IPS-18c (cell line): ENCODE measurements around the gene NUMB.

Source experiments
- H3K4me3 ChIP-seq: 2 replicates; pipeline ENCODE4 v1.7.0; 2013; ENCODE audit warnings: low read depth, mild to moderate bottlenecking, low read length, moderate library complexity; ENCODE audit not compliant: insufficient read depth
- H3K9me3 ChIP-seq: one replicate; pipeline ENCODE4 v1.6.1; 2013; ENCODE audit warnings: mild to moderate bottlenecking, low read length, moderate library complexity; ENCODE audit not compliant: control insufficient read depth, insufficient read depth

The NUMB gene

DNA sequence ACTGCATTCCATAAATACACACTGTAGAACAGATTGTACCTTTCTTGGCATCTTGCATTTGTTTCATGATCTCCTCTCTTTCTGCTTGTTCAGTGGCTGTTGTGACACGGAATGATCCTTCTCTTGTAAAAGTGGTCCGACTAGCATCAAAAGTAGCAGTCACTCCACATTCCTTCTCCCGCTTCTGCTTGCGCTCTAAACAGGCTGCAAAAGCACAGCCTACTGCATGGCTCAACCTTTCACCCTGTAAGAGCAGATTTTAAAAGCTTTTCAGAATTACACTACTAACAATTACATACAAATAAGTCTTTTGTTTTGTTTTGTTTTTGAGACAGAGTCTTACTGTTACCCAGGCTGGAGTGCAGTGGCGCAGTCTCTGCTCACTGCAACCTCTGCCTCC, 171.3 kb downstream of the NUMB start:
- H3K4me3 ChIP-seq, result no peak overlapping the region

DNA sequence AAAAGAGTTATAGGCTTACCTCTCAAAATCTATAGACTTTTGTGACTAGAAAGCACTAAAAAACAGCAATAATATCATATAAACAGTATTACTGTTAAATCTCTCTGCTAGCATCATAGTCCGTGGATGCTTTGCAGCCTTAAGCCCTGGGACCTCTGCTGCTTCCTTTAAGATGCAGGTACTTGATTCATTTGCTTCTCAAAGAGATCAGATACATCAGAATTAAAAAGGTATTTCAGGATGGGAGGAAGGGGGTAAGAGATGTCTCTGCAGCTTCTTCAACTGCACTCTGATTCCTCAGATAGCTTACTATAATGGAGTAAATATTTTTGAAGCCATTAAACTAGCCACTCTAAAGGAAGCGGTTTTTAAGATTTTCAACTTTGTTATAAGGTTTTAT, 171.7 kb downstream of the NUMB start:
- Histone ChIP-seq H3K9me3 (no peaks in the 10 kb centered on the region), H3K4me3 (no peak overlapping the region)

More for the DNA sequence above, 171.3 kb downstream of the NUMB start:
- no peaks in the 10 kb centered on the region for H3K9me3 ChIP-seq

- no peaks in the 10 kb centered on the region for H3K9me3 ChIP-seq
- H3K4me3 ChIP-seq, result no peak overlapping the region
These were observed 172.4 kb downstream of the NUMB start for GRCh38 chr14:73285979-73286378.

- H3K4me3 ChIP-seq, result no peak overlapping the region
- no peaks in the 10 kb centered on the region for H3K9me3 ChIP-seq
These were observed 174.6 kb downstream of the NUMB start for GRCh38 chr14:73283608-73284379.

DNA sequence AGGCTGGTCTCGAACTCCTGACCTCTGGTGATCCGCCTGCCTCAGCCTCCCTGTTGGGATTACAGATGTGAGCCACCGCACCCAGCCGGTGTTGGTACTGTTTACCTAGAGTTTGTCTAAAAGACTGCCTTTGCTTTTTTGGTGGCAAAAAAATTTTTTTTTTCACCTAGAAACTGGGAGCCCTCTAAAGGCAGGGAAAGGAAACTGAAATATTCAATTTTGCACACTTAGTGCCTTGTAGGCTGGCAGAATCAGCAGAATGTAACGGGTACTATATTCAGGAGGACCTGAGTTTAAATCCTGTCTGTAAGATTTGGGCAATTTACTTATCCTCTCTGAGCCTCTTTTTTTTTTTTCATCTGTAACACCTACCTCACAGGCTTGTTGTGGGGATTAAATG, 177.4 kb downstream of the NUMB start:
- Histone ChIP-seq H3K4me3 (no peak overlapping the region), H3K9me3 (no peaks in the 10 kb centered on the region)

DNA sequence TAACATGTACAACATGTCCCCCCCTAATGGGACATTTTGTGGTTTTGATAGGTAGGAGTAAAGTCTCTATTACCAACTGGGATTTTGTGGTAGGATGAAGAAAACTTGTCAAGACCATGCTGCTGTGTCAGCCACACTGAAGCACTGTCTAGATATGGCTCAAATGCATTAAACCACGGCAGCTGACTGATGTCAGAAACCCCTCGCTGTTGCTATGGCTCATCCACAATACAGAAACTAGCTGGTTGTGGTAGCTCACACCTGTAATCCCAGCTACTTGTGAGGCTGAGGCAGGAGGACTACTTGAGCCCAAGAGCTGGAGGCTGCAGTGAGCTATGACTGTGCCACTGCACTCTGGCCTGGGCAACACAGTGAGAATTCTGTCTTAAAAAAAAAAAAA, 181.0 kb downstream of the NUMB start:
- Histone ChIP-seq H3K9me3 (no peaks in the 10 kb centered on the region), H3K4me3 (no peak overlapping the region)

GRCh38 chr14:73276836-73277235, 181.5 kb downstream of the NUMB start:
- Histone ChIP-seq H3K4me3 (no peak overlapping the region), H3K9me3 (no peaks in the 10 kb centered on the region)

DNA sequence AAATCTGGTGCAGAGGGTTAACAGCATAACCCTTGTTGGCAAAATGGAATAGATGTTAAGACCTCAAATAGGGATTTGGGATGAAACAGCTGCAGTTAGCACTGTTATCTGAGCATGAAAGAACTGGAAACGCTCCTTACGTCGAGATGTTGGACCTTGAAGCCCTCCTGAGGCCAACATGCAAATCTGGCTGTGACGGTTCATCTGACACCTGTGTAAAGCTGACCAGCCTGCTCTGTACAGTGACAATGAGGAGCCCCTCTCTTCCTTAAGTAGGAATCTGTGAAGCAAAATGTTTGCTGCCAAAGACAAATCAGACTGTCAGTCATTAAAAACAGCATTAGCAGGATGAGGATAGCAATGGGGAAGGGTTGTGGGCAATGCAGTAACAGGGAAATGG, 184.5 kb downstream of the NUMB start:
- Histone ChIP-seq H3K9me3 (no peaks in the 10 kb centered on the region), H3K4me3 (no peak overlapping the region)

DNA sequence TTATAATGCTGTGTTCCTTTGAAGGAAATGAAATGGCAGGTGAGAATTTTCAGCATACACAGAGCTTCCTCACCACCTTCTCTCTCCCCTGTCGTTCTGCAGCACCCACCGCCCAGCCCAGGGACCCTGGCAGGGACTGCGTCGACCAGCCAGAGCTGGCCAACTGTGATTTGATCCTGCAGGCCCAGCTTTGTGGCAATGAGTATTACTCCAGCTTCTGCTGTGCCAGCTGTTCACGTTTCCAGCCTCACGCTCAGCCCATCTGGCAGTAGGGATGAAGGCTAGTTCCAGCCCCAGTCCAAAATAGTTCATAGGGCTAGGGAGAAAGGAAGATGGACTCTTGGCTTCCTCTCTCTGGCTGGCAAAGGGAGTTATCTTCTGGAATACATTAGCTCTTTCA, 186.0 kb downstream of the NUMB start:
- no peak overlapping the region for H3K4me3 ChIP-seq
- no peaks in the 10 kb centered on the region for H3K9me3 ChIP-seq

- H3K4me3 ChIP-seq, result peak overlapping the region; percentile 42
- H3K9me3 ChIP-seq, result no peaks in the 10 kb centered on the region
These were observed 188.4 kb downstream of the NUMB start for GRCh38 chr14:73269729-73270531.

DNA sequence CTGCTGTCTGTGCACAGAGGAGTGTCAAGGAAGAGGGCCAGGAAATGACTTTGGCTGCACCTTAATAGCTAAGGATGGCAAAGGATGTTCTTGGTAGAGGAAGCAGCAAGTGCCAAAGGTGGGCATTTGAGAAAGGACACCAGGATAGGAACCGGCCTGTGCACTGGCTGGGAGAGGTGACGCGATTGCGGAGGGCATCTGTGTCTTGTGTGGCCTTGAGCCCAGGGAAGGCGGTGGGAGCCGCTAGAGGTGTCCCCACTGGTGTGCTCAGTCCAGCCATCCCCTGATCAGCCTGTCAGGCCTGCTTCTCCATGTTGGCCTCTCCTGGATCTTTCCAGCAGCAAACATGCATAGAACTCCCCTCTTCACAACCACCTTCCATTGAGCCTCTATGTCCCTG, 190.9 kb downstream of the NUMB start:
- Histone ChIP-seq H3K9me3 (no peaks in the 10 kb centered on the region), H3K4me3 (no peak overlapping the region)

DNA sequence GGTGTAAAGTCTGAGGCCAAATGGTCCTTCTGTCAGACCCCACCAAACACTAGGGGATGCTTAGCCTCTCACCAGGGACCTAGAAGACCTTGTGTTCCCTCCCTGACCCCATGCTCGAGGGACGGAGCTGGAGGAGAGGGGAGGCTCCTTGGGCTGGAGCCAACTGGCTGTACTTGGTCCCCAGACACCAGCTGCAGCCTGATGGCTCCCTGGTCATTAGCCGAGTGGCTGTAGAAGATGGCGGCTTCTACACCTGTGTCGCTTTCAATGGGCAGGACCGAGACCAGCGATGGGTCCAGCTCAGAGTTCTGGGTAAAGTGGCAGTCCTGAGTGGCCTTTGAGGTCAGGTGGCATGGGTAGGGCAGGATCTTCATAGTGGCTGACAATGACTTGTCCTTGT, 192.0 kb downstream of the NUMB start:
- H3K9me3 ChIP-seq, result no peaks in the 10 kb centered on the region
- no peak overlapping the region for H3K4me3 ChIP-seq

GRCh38 chr14:73265721-73266046, 192.7 kb downstream of the NUMB start:
- no peak overlapping the region for H3K4me3 ChIP-seq
- no peaks in the 10 kb centered on the region for H3K9me3 ChIP-seq

DNA sequence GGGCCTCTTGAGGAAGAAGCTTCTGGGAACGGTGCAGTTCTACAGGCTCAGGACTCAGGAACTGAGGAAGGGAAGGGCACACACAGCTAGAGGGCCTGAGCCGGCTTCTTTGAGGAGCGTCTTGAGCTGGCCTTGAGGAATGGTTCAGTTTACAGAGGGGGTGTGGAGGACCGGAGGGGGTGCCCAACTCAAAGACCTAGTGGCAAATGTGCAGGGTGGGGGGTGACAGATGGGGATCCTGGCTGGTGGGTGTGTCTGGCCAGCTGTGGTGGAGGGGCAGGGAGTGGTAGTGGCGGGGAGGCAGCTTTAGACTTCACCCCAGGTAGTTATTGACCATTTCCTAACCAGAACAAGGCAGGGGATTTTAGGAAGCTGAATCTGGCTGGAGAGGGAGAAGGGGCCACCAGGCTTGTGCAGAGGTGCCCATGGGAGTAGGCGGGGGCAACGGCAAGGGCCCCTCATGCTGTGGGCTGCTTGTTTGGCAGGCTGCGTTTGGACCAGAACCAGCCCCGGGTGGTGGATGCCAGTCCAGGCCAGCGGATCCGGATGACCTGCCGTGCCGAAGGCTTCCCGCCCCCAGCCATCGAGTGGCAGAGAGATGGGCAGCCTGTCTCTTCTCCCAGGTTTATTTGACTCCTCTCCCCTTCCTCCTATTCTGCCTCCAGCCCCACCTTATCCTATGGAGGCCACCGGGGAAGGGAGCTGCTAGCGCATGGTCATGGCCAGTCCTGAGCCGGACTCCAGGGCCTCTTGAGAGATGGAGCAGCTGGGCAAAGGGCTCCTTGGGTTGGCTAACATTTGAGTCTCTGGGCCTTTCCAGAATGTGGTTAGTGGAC, 193.2 kb downstream of the NUMB start:
- Histone ChIP-seq H3K4me3 (no peak overlapping the region), H3K9me3 (no peaks in the 10 kb centered on the region)

DNA sequence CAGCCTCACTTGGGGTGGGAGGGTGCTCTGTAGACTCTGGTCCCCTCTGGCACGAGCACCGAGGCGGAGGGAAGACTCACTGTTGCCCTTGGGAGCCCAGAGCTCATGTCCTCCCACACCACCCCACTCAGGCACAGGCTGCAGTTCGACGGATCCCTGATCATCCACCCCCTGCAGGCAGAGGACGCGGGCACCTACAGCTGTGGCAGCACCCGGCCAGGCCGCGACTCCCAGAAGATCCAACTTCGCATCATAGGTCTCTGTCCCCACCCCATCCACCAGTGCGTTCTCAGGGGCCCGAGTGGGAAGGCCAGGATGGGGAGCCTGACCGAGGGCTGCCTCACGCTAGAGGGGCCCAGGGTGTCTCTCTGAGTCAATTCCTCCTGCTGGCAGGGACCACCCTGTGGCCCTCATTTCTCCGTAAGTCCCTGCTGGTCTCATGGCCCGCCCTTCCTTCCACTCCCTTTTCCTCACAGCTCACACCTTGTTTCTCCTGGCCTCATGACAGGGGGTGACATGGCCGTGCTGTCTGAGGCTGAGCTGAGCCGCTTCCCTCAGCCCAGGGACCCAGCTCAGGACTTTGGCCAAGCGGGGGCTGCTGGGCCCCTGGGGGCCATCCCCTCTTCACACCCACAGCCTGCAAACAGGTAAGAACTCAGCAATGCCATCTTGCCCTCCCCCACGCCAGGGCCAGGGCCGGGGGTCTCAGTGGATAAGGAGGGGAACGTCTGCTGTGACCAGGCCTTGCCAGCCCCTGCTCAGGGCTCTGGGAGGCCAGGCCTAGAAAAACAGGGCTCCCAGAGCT, 194.1 kb downstream of the NUMB start:
- no peak overlapping the region for H3K4me3 ChIP-seq
- no peaks in the 10 kb centered on the region for H3K9me3 ChIP-seq

- Histone ChIP-seq H3K4me3 (no peak overlapping the region), H3K9me3 (no peaks in the 10 kb centered on the region)
These were observed 194.7 kb downstream of the NUMB start for GRCh38 chr14:73263606-73264005.
